HepG2 (cell line): ENCODE measurements around the gene UCHL3. TPM values are rescaled to one million over a fixed set of nuclear protein-coding genes. Genes with fewer than 3 reads are reported as not detected.

Experiments used
- ATF7-NPFF ChIP-seq: sonication (generic); formaldehyde crosslinking; IDR thresholded peaks from 2 replicates; pipeline ENCODE4 v1.8.1; 2023; ENCODE audit warnings: mild to moderate bottlenecking, low read depth, missing genetic modification reagents, moderate library complexity
- CBX1 ChIP-seq: IDR thresholded peaks from one replicate; pipeline ENCODE4 v1.6.1; 2016; ENCODE audit warnings: antibody characterized with exemption, low read depth
- DMTF1 ChIP-seq: sonication (generic); formaldehyde crosslinking; IDR thresholded peaks from 2 replicates; pipeline ENCODE4 v1.4.0; 2020; ENCODE audit warnings: mild to moderate bottlenecking, missing genetic modification reagents
- EEA1 ChIP-seq: sonication (generic); formaldehyde crosslinking; IDR thresholded peaks from 2 replicates; pipeline ENCODE4 v1.5.1; 2020; ENCODE audit warnings: mild to moderate bottlenecking, missing genetic modification reagents, borderline replicate concordance
- FOXO1 ChIP-seq: sonication (generic); formaldehyde crosslinking; IDR thresholded peaks from 2 replicates; pipeline ENCODE4 v1.4.0; 2020; ENCODE audit warnings: missing genetic modification reagents
- IKZF4 ChIP-seq: sonication (generic); formaldehyde crosslinking; IDR thresholded peaks from 2 replicates; pipeline ENCODE4 v1.5.1; 2020; ENCODE audit warnings: borderline replicate concordance, mild to moderate bottlenecking, low read depth, missing genetic modification reagents; ENCODE audit errors: not compliant biosample characterization
- PHF20 ChIP-seq: sonication (generic); formaldehyde crosslinking; IDR thresholded peaks from 2 replicates; pipeline ENCODE4 v1.5.0; 2020; ENCODE audit warnings: mild to moderate bottlenecking, missing genetic modification reagents
- RARA ChIP-seq: IDR thresholded peaks from 2 replicates; pipeline ENCODE4 v1.6.1; 2016; ENCODE audit warnings: missing genetic modification reagents, missing compliant biosample characterization
- SMAD1 ChIP-seq: sonication (generic); formaldehyde crosslinking; IDR thresholded peaks from 2 replicates; pipeline ENCODE4 v1.4.0; 2020; ENCODE audit warnings: missing genetic modification reagents, low read depth, mild to moderate bottlenecking, borderline replicate concordance
- SMC3 ChIP-seq: IDR thresholded peaks from 2 replicates; pipeline ENCODE4 v1.6.1; 2011; ENCODE audit warnings: low read length, improper control_type of control experiment
- SP140L ChIP-seq: sonication (generic); formaldehyde crosslinking; IDR thresholded peaks from 2 replicates; pipeline ENCODE4 v1.4.0; 2020; ENCODE audit warnings: missing genetic modification reagents, borderline replicate concordance
- SRF ChIP-seq: IDR thresholded peaks from 2 replicates; pipeline ENCODE4 v1.6.1; 2011; ENCODE audit warnings: mild to moderate bottlenecking, low read depth, low read length, moderate library complexity
- ZHX1 ChIP-seq: sonication (generic); formaldehyde crosslinking; IDR thresholded peaks from 2 replicates; pipeline ENCODE4 v1.8.1; 2022; ENCODE audit warnings: low read depth, mild to moderate bottlenecking, missing genetic modification reagents
- ZMAT3 ChIP-seq: sonication (generic); formaldehyde crosslinking; conservative IDR thresholded peaks from 2 replicates; pipeline ENCODE4 v1.7.0; 2021; ENCODE audit warnings: missing genetic modification reagents
- ZNF180 ChIP-seq: sonication (generic); formaldehyde crosslinking; IDR thresholded peaks from 2 replicates; pipeline ENCODE4 v1.4.0; 2020; ENCODE audit warnings: low read depth, missing genetic modification reagents, borderline replicate concordance
- ZNF3 ChIP-seq: IDR thresholded peaks from 2 replicates; pipeline ENCODE4 v1.7.0; 2017; ENCODE audit warnings: inconsistent platforms
- ZNF746 ChIP-seq: sonication (generic); formaldehyde crosslinking; IDR thresholded peaks from 2 replicates; pipeline ENCODE4 v1.8.0; 2022; ENCODE audit warnings: mild to moderate bottlenecking, missing genetic modification reagents
- ZNF788 ChIP-seq: sonication (generic); formaldehyde crosslinking; IDR thresholded peaks from 2 replicates; pipeline ENCODE4 v1.5.0; 2020; ENCODE audit warnings: mild to moderate bottlenecking, missing genetic modification reagents, borderline replicate concordance
- polyA plus RNA-seq, 8 experiments: library from polyadenylated mRNA; depleted of rRNA in 3 of 8; stranded (reverse) in 7 of 8; unstranded in 1 of 8; fragments of >200 nt; fragmentation: Illumina TruSeq in 4 of 8; extraction: Trizol in 4 of 8; gene quantifications; 2 replicates each; pipeline versions ENCODE4 v1.2.1 to v1.2.3, GENCODE V29; 2011 to 2016; ENCODE audit warnings: low read depth in 4 of 8, missing spikeins in 1 of 8, mixed read lengths in 1 of 8; ENCODE audit not compliant: insufficient read depth in 1 of 8
- total RNA-seq, 5 experiments: library from RNA; depleted of rRNA; stranded (reverse); fragments of >200 nt; fragmentation: Illumina TruSeq; extraction: Trizol; gene quantifications; 2 replicates each; pipeline ENCODE4 v1.2.3, GENCODE V29; 2016; ENCODE audit warnings: low read depth in 1 of 5
- TF ChIP-seq, protein P1 (sequence below): sonication (generic); formaldehyde crosslinking; IDR thresholded peaks from 2 replicates; pipeline ENCODE4 v1.8.0; 2022; ENCODE audit warnings: missing genetic modification reagents, mild to moderate bottlenecking, inconsistent platforms, borderline replicate concordance
- TF ChIP-seq, protein P2 (sequence below): sonication (generic); formaldehyde crosslinking; IDR thresholded peaks from 2 replicates; pipeline ENCODE4 v1.4.0; 2020; ENCODE audit warnings: missing genetic modification reagents

UCHL3 gene
- total and polyA plus RNA-seq, 2 of the 13 experiments (the other 11 are each of a cell fraction or from before 2014, with no cell fraction given) = 36.2 to 93.3 TPM

- TF ChIP-seq, protein P1, sequence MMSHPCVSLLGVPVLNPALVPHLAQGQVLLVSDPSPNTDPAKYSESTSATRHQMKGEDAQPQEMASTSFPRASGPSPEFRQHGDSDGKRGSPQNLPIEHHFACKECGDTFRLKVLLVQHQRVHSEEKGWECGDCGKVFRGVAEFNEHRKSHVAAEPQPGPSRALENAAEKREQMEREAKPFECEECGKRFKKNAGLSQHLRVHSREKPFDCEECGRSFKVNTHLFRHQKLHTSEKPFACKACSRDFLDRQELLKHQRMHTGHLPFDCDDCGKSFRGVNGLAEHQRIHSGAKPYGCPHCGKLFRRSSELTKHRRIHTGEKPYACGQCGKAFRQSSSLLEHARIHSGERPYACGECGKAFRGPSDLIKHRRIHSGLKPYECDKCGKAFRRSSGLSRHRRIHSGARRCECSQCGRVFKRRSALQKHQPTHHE (CRISPR knock-in tag) = 0 out of 2 replicates have a peak, but pooled peaks have one; percentile 35
- TF ChIP-seq CBX1 (no peak), ZHX1 (CRISPR knock-in tag) (peak; percentile 72), ZNF788 (CRISPR knock-in tag) (peak; percentile 35; the same call in 1 of the 2 replicates), ZNF180 (CRISPR knock-in tag) (no peak), SMAD1 (no peak), EEA1 (CRISPR knock-in tag) (peak; percentile 74; the same call in 1 of the 2 replicates), ATF7-NPFF (CRISPR knock-in tag) (no peak), FOXO1 (CRISPR knock-in tag) (peak; percentile 38; the same call in 1 of the 2 replicates), DMTF1 (CRISPR knock-in tag) (no peak), RARA (CRISPR knock-in tag) (peak; percentile 29), ZMAT3 (CRISPR knock-in tag) (peak; percentile 70; the same call in 1 of the 2 replicates), ZNF746 (CRISPR knock-in tag) (no peak), PHF20 (CRISPR knock-in tag) (peak; percentile 71; the same call in 1 of the 2 replicates), ZNF3 (CRISPR knock-in tag) (no peak), SP140L (CRISPR knock-in tag) (no peak), IKZF4 (CRISPR knock-in tag) (no peak), SMC3 (peak; percentile 74), SRF (no peak)
- TF ChIP-seq, protein P2, sequence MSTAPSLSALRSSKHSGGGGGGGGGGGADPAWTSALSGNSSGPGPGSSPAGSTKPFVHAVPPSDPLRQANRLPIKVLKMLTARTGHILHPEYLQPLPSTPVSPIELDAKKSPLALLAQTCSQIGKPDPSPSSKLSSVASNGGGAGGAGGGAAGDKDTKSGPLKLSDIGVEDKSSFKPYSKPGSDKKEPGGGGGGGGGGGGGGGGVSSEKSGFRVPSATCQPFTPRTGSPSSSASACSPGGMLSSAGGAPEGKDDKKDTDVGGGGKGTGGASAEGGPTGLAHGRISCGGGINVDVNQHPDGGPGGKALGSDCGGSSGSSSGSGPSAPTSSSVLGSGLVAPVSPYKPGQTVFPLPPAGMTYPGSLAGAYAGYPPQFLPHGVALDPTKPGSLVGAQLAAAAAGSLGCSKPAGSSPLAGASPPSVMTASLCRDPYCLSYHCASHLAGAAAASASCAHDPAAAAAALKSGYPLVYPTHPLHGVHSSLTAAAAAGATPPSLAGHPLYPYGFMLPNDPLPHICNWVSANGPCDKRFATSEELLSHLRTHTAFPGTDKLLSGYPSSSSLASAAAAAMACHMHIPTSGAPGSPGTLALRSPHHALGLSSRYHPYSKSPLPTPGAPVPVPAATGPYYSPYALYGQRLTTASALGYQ (CRISPR knock-in tag) = no peak
Observed at GRCh38 chr13:75549262-75550158, at the start of gene UCHL3 (continued).
